GM12878 (cell line): ENCODE data around the gene RNF13. TPM values are rescaled to one million over a fixed set of nuclear protein-coding genes. Genes with fewer than 3 reads are reported as not detected.

Source experiments
- BCL11A ChIP-seq: IDR thresholded peaks from 2 replicates; pipeline ENCODE4 v1.6.1; 2011; ENCODE audit warnings: low read depth, low read length
- BMI1 ChIP-seq: fragments of 450-650 bp; IDR thresholded peaks from 2 replicates; pipeline ENCODE4 v1.6.1; 2016; ENCODE audit warnings: mild to moderate bottlenecking, moderate library complexity, borderline replicate concordance
- CBX5 ChIP-seq: sonication (generic); IDR thresholded peaks from 2 replicates; pipeline ENCODE4 v1.6.1; 2016; ENCODE audit warnings: low read depth, moderate library complexity, mild to moderate bottlenecking, inconsistent platforms
- CTCF ChIP-seq, 3 experiments: IDR thresholded peaks in 2 of 3; conservative IDR thresholded peaks in 1 of 3; 2 replicates each; pipeline ENCODE4 v1.5.1; 2011; ENCODE audit warnings: low read depth in 3 of 3, low read length in 3 of 3, mild to moderate bottlenecking in 3 of 3, control low read depth in 2 of 3, moderate library complexity in 2 of 3, inconsistent platforms in 1 of 3, mixed read lengths in 1 of 3; ENCODE audit not compliant: control insufficient read depth in 2 of 3, insufficient read depth in 1 of 3; ENCODE audit errors: extremely low read depth in 1 of 3
- GATAD2B ChIP-seq: fragments of 450-650 bp; conservative IDR thresholded peaks from 2 replicates; pipeline ENCODE4 v1.6.1; 2017; ENCODE audit warnings: low read depth, mild to moderate bottlenecking, moderate library complexity
- KAT2A ChIP-seq: conservative IDR thresholded peaks from 2 replicates; pipeline ENCODE4 v1.6.1; 2011; ENCODE audit warnings: low read depth, low read length; ENCODE audit not compliant: control insufficient read depth
- KDM1A ChIP-seq: fragments of 200-600 bp; sonication (generic); IDR thresholded peaks from 2 replicates; pipeline ENCODE4 v1.6.1; 2016; ENCODE audit warnings: borderline replicate concordance
- MAX ChIP-seq: IDR thresholded peaks from 2 replicates; pipeline ENCODE4 v1.6.1; 2012; ENCODE audit warnings: low read depth, low read length, improper control_type of control experiment
- NR2C1 ChIP-seq: fragments of 450-650 bp; IDR thresholded peaks from 2 replicates; pipeline ENCODE4 v1.6.1; 2017; ENCODE audit warnings: antibody characterized with exemption, mild to moderate bottlenecking, moderate library complexity
- RAD21 ChIP-seq: IDR thresholded peaks from 2 replicates; pipeline ENCODE4 v1.6.1; 2011; ENCODE audit warnings: mild to moderate bottlenecking, low read depth, low read length, moderate library complexity; ENCODE audit not compliant: insufficient read depth
- SMC3 ChIP-seq: IDR thresholded peaks from 2 replicates; pipeline ENCODE4 v1.6.1; 2011; ENCODE audit warnings: low read length, improper control_type of control experiment, borderline replicate concordance
- WRNIP1 ChIP-seq: IDR thresholded peaks from 2 replicates; pipeline ENCODE4 v1.6.1; 2011; ENCODE audit warnings: low read depth, low read length, improper control_type of control experiment, borderline replicate concordance
- ZNF687 ChIP-seq: fragments of 450-650 bp; IDR thresholded peaks from 2 replicates; pipeline ENCODE4 v1.6.1; 2017; ENCODE audit warnings: mild to moderate bottlenecking, moderate library complexity
- polyA plus RNA-seq, 11 experiments: library from polyadenylated mRNA; depleted of rRNA in 4 of 11; unstranded in 6 of 11; stranded (reverse) in 5 of 11; fragments of >200 nt; fragmentation: Nextera tagmentation in 4 of 11; fragmentation: Illumina TruSeq in 1 of 11; extraction: Ambion mirVana in 4 of 11; extraction: Trizol in 1 of 11; gene quantifications; 1 replicate in 1 of 11; 2 replicates in 10 of 11; pipeline versions ENCODE4 v1.2.1 to v1.2.3, GENCODE V29; 2011 to 2016; ENCODE audit warnings: inconsistent platforms in 2 of 11, missing spikeins in 2 of 11, low read depth in 1 of 11
- total RNA-seq, 4 experiments: library from RNA; depleted of rRNA in 3 of 4; stranded (reverse); fragments of >200 nt in 3 of 4; fragmentation: Illumina TruSeq in 1 of 4; extraction: Trizol in 1 of 4; gene quantifications; 2 replicates each; pipeline versions ENCODE4 v1.2.1 to v1.2.3, GENCODE V29; 2013 to 2021
- TF ChIP-seq, protein P1 (sequence below): IDR thresholded peaks from 2 replicates; pipeline ENCODE4 v1.6.1; 2012; ENCODE audit warnings: low read depth, low read length, improper control_type of control experiment
- TF ChIP-seq, protein P2 (sequence below): IDR thresholded peaks from 2 replicates; pipeline ENCODE4 v1.6.1; 2012; ENCODE audit warnings: improper control_type of control experiment, low read depth, low read length; ENCODE audit not compliant: insufficient replicate concordance

The RNF13 gene
- total and polyA plus RNA-seq, 10 of the 15 experiments (the other 5 are each of a cell fraction or from before 2014, with no cell fraction given): 18.9 to 73.4 (median 36.7) TPM

DNA sequence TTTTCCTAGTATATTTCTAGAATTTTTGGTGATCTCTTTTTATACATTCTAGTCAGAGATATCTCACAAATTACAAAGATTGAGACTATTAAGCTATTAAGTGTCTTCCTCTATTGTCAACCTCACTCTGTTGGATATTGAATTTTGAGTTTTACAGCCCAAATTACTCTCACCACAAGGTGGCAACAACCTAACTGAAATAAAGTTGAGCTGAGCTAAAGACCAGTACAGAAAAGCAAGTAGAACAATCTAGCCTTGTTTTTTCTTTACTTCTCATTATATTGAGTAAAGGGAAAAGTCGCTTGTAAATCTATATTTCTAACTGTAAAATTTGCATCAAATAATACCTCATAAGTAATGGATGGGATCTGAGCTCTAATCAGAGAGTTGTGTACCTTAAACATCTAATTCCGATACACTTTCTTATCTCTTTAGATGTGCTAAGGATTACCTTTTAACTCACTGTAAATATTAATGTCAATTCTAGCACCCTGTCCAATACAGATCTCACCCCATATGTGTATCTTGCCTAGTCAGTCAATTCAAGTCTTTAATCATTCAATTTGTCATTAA is 47.2 kb upstream of the RNF13 start (continued):
- TF ChIP-seq, protein P1, sequence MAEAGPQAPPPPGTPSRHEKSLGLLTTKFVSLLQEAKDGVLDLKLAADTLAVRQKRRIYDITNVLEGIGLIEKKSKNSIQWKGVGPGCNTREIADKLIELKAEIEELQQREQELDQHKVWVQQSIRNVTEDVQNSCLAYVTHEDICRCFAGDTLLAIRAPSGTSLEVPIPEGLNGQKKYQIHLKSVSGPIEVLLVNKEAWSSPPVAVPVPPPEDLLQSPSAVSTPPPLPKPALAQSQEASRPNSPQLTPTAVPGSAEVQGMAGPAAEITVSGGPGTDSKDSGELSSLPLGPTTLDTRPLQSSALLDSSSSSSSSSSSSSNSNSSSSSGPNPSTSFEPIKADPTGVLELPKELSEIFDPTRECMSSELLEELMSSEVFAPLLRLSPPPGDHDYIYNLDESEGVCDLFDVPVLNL: no peak
- TF ChIP-seq SMC3: peak; percentile 54; the same call in 1 of the 2 replicates
- TF ChIP-seq RAD21: peak; percentile 40; the same call in 1 of the 2 replicates
- no peak for TF ChIP-seq CBX5
- no peak for TF ChIP-seq BMI1
- TF ChIP-seq KDM1A: no peak
- no peak for TF ChIP-seq ZNF687
- TF ChIP-seq, protein P2, sequence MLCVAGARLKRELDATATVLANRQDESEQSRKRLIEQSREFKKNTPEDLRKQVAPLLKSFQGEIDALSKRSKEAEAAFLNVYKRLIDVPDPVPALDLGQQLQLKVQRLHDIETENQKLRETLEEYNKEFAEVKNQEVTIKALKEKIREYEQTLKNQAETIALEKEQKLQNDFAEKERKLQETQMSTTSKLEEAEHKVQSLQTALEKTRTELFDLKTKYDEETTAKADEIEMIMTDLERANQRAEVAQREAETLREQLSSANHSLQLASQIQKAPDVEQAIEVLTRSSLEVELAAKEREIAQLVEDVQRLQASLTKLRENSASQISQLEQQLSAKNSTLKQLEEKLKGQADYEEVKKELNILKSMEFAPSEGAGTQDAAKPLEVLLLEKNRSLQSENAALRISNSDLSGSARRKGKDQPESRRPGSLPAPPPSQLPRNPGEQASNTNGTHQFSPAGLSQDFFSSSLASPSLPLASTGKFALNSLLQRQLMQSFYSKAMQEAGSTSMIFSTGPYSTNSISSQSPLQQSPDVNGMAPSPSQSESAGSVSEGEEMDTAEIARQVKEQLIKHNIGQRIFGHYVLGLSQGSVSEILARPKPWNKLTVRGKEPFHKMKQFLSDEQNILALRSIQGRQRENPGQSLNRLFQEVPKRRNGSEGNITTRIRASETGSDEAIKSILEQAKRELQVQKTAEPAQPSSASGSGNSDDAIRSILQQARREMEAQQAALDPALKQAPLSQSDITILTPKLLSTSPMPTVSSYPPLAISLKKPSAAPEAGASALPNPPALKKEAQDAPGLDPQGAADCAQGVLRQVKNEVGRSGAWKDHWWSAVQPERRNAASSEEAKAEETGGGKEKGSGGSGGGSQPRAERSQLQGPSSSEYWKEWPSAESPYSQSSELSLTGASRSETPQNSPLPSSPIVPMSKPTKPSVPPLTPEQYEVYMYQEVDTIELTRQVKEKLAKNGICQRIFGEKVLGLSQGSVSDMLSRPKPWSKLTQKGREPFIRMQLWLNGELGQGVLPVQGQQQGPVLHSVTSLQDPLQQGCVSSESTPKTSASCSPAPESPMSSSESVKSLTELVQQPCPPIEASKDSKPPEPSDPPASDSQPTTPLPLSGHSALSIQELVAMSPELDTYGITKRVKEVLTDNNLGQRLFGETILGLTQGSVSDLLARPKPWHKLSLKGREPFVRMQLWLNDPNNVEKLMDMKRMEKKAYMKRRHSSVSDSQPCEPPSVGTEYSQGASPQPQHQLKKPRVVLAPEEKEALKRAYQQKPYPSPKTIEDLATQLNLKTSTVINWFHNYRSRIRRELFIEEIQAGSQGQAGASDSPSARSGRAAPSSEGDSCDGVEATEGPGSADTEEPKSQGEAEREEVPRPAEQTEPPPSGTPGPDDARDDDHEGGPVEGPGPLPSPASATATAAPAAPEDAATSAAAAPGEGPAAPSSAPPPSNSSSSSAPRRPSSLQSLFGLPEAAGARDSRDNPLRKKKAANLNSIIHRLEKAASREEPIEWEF: no peak
- TF ChIP-seq KAT2A: no peak
- TF ChIP-seq NR2C1: no peak
- TF ChIP-seq WRNIP1: no peak
- no peak for TF ChIP-seq MAX
- no peak for TF ChIP-seq GATAD2B
- no peak for TF ChIP-seq BCL11A
- peak; percentile 39 to 52 (median 47); a peak in 5 of 6 replicates for TF ChIP-seq CTCF (IDR thresholded peaks at IDR 0.05 in 2 of 3, conservative IDR thresholded peaks at IDR 0.05 in 1 of 3; ENCODE audit: control insufficient read depth in 2 of 3, extremely low read depth in 1 of 3, insufficient read depth in 1 of 3, low read depth in 3 of 3, low read length in 3 of 3)
- TF ChIP-seq, all 136 proteins: peak for 3
